MM.1S (cell line): ENCODE measurements around the gene POFUT2.

Experiments used
- DNase-seq: peaks from one replicate; pipeline ENCODE4 v3.0.0-alpha.2; 2015
- H2AFZ ChIP-seq: fragments of 300-600 bp; sonication (generic); 2 replicates; pipeline ENCODE4 v1.6.0; 2016; ENCODE audit warnings: antibody characterized with exemption, low read length
- H3F3A ChIP-seq: fragments of 300-600 bp; sonication (generic); 2 replicates; pipeline ENCODE4 v1.6.1; 2016; ENCODE audit warnings: mild to moderate bottlenecking, antibody characterized with exemption, low read length, moderate library complexity, mixed read lengths; ENCODE audit not compliant: insufficient read depth
- H3K27ac ChIP-seq: fragments of 300-600 bp; sonication (generic); 2 replicates; pipeline ENCODE4 v1.5.1; 2016; ENCODE audit warnings: mild to moderate bottlenecking, low read length
- H3K27me3 ChIP-seq: fragments of 300-600 bp; sonication (generic); replicated peaks from 2 replicates; pipeline ENCODE4 v1.6.0; 2016; ENCODE audit warnings: low read length; ENCODE audit not compliant: insufficient read depth
- H3K36me3 ChIP-seq: fragments of 300-600 bp; sonication (generic); replicated peaks from 2 replicates; pipeline ENCODE4 v1.6.1; 2016; ENCODE audit warnings: mild to moderate bottlenecking, low read length, mixed read lengths; ENCODE audit not compliant: insufficient read depth
- H3K4me1 ChIP-seq: fragments of 300-600 bp; sonication (generic); 2 replicates; pipeline ENCODE4 v1.6.1; 2016; ENCODE audit warnings: low read length, mixed read lengths
- H3K4me2 ChIP-seq: fragments of 300-600 bp; sonication (generic); 2 replicates; pipeline ENCODE4 v1.6.0; 2016; ENCODE audit warnings: low read depth, low read length
- H3K4me3 ChIP-seq: fragments of 300-600 bp; sonication (generic); 2 replicates; pipeline ENCODE4 v1.5.1; 2016; ENCODE audit warnings: low read length, mixed read lengths
- H3K79me2 ChIP-seq: fragments of 300-600 bp; sonication (generic); 2 replicates; pipeline ENCODE4 v1.6.1; 2016; ENCODE audit warnings: mixed run types, low read length, mixed read lengths
- H3K9ac ChIP-seq: fragments of 300-600 bp; sonication (generic); 2 replicates; pipeline ENCODE4 v1.6.1; 2016; ENCODE audit warnings: low read length, mixed read lengths
- H3K9me2 ChIP-seq: fragments of 300-600 bp; sonication (generic); replicated peaks from 2 replicates; pipeline ENCODE4 v1.6.1; 2016; ENCODE audit warnings: mild to moderate bottlenecking, low read length, mixed read lengths; ENCODE audit not compliant: insufficient read depth
- H3K9me3 ChIP-seq: fragments of 300-600 bp; sonication (generic); replicated peaks from 2 replicates; pipeline ENCODE4 v1.6.1; 2016; ENCODE audit warnings: mild to moderate bottlenecking, low read length, mixed read lengths; ENCODE audit not compliant: insufficient read depth
- H4K20me1 ChIP-seq: fragments of 300-600 bp; sonication (generic); 2 replicates; pipeline ENCODE4 v1.6.1; 2016; ENCODE audit warnings: mild to moderate bottlenecking, low read length, moderate library complexity, mixed read lengths; ENCODE audit not compliant: insufficient read depth
- EZH2 ChIP-seq: fragments of 300-600 bp; sonication (generic); optimal IDR thresholded peaks from 2 replicates; pipeline ENCODE3; 2017; ENCODE audit warnings: low read depth, mild to moderate bottlenecking, antibody characterized with exemption, low read length, mixed read lengths
- EZH2phosphoT487 ChIP-seq: fragments of 300-600 bp; sonication (generic); IDR thresholded peaks from 2 replicates; pipeline ENCODE4 v1.6.1; 2018; ENCODE audit warnings: antibody characterized with exemption, low read length
- TF ChIP-seq, protein P1 (sequence below): fragments of 300-600 bp; sonication (generic); IDR thresholded peaks from 2 replicates; pipeline ENCODE4 v1.5.1; 2016; ENCODE audit warnings: antibody characterized with exemption, low read length, mixed read lengths

Gene POFUT2

GRCh38 chr21:45289655-45290515 lies 2.2 kb upstream of the POFUT2 start:
- DNase-seq: no peak
- Histone ChIP-seq H3K79me2 (no peaks in the 10 kb centered on the region), H3K9ac (no peak overlapping the region), H2AFZ (no peak overlapping the region), H3K27me3 (peaks cover 64% of the 10 kb centered on the region), H3K4me2 (no peak overlapping the region), H3K9me3 (no peaks in the 10 kb centered on the region), H3K27ac (no peak overlapping the region), H4K20me1 (no peaks in the 10 kb centered on the region), H3K9me2 (no peaks in the 10 kb centered on the region), H3F3A (no peaks in the 10 kb centered on the region), H3K4me3 (no peak overlapping the region), H3K36me3 (0 out of 2 replicates have a peak, but pooled peaks cover under 1% of the 10 kb centered on the region), H3K4me1 (no peaks in the 10 kb centered on the region)
- TF ChIP-seq EZH2phosphoT487: no peak
- TF ChIP-seq, protein P1, sequence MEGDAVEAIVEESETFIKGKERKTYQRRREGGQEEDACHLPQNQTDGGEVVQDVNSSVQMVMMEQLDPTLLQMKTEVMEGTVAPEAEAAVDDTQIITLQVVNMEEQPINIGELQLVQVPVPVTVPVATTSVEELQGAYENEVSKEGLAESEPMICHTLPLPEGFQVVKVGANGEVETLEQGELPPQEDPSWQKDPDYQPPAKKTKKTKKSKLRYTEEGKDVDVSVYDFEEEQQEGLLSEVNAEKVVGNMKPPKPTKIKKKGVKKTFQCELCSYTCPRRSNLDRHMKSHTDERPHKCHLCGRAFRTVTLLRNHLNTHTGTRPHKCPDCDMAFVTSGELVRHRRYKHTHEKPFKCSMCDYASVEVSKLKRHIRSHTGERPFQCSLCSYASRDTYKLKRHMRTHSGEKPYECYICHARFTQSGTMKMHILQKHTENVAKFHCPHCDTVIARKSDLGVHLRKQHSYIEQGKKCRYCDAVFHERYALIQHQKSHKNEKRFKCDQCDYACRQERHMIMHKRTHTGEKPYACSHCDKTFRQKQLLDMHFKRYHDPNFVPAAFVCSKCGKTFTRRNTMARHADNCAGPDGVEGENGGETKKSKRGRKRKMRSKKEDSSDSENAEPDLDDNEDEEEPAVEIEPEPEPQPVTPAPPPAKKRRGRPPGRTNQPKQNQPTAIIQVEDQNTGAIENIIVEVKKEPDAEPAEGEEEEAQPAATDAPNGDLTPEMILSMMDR: peak; percentile 23

DNA sequence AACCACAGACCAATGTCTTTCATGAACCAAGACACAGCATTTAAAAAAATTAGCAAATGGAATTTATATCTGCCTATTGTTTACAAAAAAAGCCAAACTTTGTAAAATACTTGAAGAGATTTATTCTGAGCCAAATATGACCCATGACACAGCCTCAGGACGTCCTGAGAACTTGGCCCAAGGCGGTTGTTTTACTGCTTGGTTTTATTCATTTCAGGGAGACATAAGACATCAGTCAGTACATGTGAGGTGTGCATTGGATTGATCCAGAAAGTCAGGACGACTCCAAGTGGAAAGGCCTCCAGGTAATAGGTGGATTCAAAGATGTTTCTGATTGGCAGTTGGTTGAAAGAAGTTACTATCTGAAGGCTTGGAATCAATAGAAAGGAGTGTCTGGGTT lies 1.4 kb upstream of the POFUT2 start:
- Histone ChIP-seq H3K4me3 (no peak overlapping the region), H3K79me2 (no peaks in the 10 kb centered on the region), H3K4me2 (no peak overlapping the region), H3F3A (no peaks in the 10 kb centered on the region), H4K20me1 (no peaks in the 10 kb centered on the region), H3K4me1 (no peaks in the 10 kb centered on the region), H3K27ac (no peak overlapping the region), H3K9ac (no peak overlapping the region), H3K9me3 (no peaks in the 10 kb centered on the region), H3K36me3 (0 out of 2 replicates have a peak, but pooled peaks cover 8% of the 10 kb centered on the region), H3K27me3 (peaks cover 57% of the 10 kb centered on the region), H3K9me2 (no peaks in the 10 kb centered on the region), H2AFZ (no peak overlapping the region)
- TF ChIP-seq, protein P1: no peak
- no peak for TF ChIP-seq EZH2
- TF ChIP-seq EZH2phosphoT487: no peak
- no peak for DNase-seq

GRCh38 chr21:45288441-45288841 lies 746 bp upstream of the POFUT2 start:
- Histone ChIP-seq H3K4me2 (peak overlapping the region; percentile 69; the same call in 1 of the 2 replicates), H3F3A (no peaks in the 10 kb centered on the region), H3K27me3 (peaks cover 50% of the 10 kb centered on the region), H3K9me2 (no peaks in the 10 kb centered on the region), H3K4me1 (no peaks in the 10 kb centered on the region), H3K4me3 (peak overlapping the region; percentile 88; the same call in 1 of the 2 replicates), H3K9me3 (no peaks in the 10 kb centered on the region), H3K9ac (no peak overlapping the region), H3K27ac (no peak overlapping the region), H3K79me2 (no peaks in the 10 kb centered on the region), H3K36me3 (0 out of 2 replicates have a peak, but pooled peaks cover 8% of the 10 kb centered on the region), H4K20me1 (no peaks in the 10 kb centered on the region), H2AFZ (peak overlapping the region; percentile 91; the same call in 1 of the 2 replicates)
- DNase-seq: no peak
- TF ChIP-seq EZH2 (no peak), EZH2phosphoT487 (no peak)
- TF ChIP-seq, protein P1: no peak
